ENCODE results near the gene PTPRN2. TPM values are rescaled to one million over a fixed set of nuclear protein-coding genes. Genes with fewer than 3 reads are reported as not detected.

PTPRN2 gene
- polyA plus RNA-seq, 2 donors = 0.37 to 0.40 TPM

DNA sequence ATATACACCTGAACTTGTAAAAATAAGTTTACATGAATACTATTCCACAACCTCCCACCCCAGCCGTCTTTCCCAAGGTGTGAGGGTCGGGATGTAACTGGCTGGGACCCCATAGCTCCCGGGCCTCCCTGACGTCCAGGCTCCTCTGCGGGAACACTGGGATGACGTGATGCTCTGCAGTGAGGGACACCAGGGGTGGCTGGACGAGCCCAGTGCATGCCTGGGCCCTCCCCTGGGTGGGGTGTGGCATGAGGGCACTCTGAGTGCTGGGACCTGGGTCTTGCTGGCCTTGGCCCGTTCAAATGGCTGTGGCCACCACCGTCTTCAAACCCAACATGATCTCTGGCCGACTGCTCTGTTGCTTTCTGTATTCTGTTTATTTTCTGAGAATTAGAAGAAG, 1068.4 kb downstream of the PTPRN2 start:
- H3K4me3 ChIP-seq (ENCODE audit: low read depth in 1 of 2, low read length in 2 of 2) = no peak overlapping the region
- H3K27me3 ChIP-seq (ENCODE audit: control insufficient read depth in 1 of 2, insufficient read depth in 2 of 2, low read length in 2 of 2) = peaks cover 0 to 2% of the 10 kb centered on the region in 2 donors
- no peaks in the 10 kb centered on the region for H3K36me3 ChIP-seq (ENCODE audit: control insufficient read depth in 2 of 2, insufficient read depth in 2 of 2, low read length in 1 of 2)
- 67% methylated on average over 10 of the region's 10 CpGs for WGBS, 2 donors
- no peaks in the 10 kb centered on the region for H3K4me1 ChIP-seq (ENCODE audit: control insufficient read depth in 2 of 2, insufficient read depth in 2 of 2, low read length in 1 of 2)
- H3K9me3 ChIP-seq (ENCODE audit: control insufficient read depth in 2 of 2, insufficient read depth in 1 of 2, low read depth in 1 of 2, low read length in 1 of 2) = no peaks in the 10 kb centered on the region
- H3K27ac ChIP-seq (ENCODE audit: low read depth in 2 of 2, low read length in 1 of 2) = no peak overlapping the region

DNA sequence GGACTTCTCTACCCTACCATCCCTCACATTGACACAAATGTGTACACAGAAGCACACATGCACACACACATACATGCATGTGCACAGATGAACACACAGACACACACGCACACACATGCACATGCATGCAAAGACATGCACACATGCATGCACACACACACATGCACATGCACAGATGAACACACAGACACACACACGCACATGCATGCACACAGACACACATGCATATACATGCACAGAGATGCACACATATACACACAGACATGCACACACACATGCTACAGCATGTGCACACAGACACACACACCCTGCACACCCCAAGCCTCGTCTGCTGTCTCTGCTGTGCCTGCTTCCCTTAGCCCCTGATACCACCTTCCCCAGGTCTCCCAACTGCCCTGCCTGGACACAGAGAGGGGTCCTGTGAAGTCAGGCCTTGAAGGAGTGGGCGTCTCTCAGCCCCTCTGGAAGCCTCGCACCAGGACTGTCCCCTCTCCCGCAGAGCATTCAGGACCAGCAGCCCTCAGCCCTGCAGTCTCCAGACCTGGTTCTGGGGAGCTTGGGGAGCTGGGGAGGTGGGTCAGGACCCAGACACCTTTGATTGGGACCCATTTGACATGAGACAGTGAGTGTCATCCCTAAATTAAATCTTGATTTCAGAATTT, 1069.0 kb downstream of the PTPRN2 start:
- WGBS, 2 donors = 82 to 84% methylated on average over 6 of the region's 6 CpGs
- H3K4me3 ChIP-seq (ENCODE audit: low read depth in 1 of 2, low read length in 2 of 2) = no peak overlapping the region
- H3K27me3 ChIP-seq (ENCODE audit: control insufficient read depth in 1 of 2, insufficient read depth in 2 of 2, low read length in 2 of 2) = peaks cover 0 to 2% of the 10 kb centered on the region in 2 donors
- H3K36me3 ChIP-seq (ENCODE audit: control insufficient read depth in 2 of 2, insufficient read depth in 2 of 2, low read length in 1 of 2) = no peaks in the 10 kb centered on the region
- no peak overlapping the region for H3K27ac ChIP-seq (ENCODE audit: low read depth in 2 of 2, low read length in 1 of 2)
- no peaks in the 10 kb centered on the region for H3K4me1 ChIP-seq (ENCODE audit: control insufficient read depth in 2 of 2, insufficient read depth in 2 of 2, low read length in 1 of 2)
- H3K9me3 ChIP-seq (ENCODE audit: control insufficient read depth in 2 of 2, insufficient read depth in 1 of 2, low read depth in 1 of 2, low read length in 1 of 2) = no peaks in the 10 kb centered on the region

DNA sequence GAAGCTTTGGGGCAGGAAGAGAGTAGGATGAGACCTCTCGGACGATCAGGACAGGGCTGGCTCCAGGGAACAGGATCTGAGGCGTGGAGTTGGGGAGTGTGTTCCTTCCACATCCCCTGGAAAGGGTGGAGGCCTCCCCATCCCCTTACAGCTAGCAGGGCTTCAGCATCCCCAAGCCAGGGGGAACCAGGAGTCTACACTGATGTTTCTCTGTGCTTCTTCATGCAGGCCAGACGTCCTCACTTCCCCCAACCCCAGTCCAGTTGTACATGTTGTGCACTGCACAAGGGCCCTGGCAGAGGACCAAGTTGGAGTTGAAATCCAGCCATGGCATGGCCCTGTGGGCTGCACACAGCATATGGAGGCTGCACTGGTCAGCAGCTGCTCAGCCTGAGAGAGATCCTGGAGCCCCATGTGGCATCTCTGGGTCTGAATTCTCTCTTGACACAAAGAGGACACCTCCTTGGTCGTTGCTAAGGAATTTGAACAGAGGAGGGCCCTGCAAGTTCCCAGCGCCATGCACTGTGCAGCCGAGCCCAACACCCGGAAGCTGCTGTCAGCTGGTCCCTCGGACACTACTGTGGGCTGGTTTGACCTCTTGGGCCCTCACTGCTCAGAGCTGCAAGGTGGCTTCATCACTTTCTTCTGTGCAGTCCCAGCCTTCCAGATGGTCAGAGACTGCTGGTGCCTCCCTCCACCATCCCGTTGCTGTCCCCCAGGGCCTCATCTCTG, 1069.7 kb downstream of the PTPRN2 start:
- no peaks in the 10 kb centered on the region for H3K36me3 ChIP-seq (ENCODE audit: control insufficient read depth in 2 of 2, insufficient read depth in 2 of 2, low read length in 1 of 2)
- H3K9me3 ChIP-seq (ENCODE audit: control insufficient read depth in 2 of 2, insufficient read depth in 1 of 2, low read depth in 1 of 2, low read length in 1 of 2) = peaks cover 2 to 3% of the 10 kb centered on the region in 2 donors
- no peak overlapping the region for H3K27ac ChIP-seq (ENCODE audit: low read depth in 2 of 2, low read length in 1 of 2)
- 68 to 70% methylated on average over 10 of the region's 10 CpGs for WGBS, 2 donors
- H3K4me3 ChIP-seq (ENCODE audit: low read depth in 1 of 2, low read length in 2 of 2) = no peak overlapping the region
- H3K4me1 ChIP-seq (ENCODE audit: control insufficient read depth in 2 of 2, insufficient read depth in 2 of 2, low read length in 1 of 2) = no peaks in the 10 kb centered on the region
- peaks cover 0 to 2% of the 10 kb centered on the region in 2 donors for H3K27me3 ChIP-seq (ENCODE audit: control insufficient read depth in 1 of 2, insufficient read depth in 2 of 2, low read length in 2 of 2)

DNA sequence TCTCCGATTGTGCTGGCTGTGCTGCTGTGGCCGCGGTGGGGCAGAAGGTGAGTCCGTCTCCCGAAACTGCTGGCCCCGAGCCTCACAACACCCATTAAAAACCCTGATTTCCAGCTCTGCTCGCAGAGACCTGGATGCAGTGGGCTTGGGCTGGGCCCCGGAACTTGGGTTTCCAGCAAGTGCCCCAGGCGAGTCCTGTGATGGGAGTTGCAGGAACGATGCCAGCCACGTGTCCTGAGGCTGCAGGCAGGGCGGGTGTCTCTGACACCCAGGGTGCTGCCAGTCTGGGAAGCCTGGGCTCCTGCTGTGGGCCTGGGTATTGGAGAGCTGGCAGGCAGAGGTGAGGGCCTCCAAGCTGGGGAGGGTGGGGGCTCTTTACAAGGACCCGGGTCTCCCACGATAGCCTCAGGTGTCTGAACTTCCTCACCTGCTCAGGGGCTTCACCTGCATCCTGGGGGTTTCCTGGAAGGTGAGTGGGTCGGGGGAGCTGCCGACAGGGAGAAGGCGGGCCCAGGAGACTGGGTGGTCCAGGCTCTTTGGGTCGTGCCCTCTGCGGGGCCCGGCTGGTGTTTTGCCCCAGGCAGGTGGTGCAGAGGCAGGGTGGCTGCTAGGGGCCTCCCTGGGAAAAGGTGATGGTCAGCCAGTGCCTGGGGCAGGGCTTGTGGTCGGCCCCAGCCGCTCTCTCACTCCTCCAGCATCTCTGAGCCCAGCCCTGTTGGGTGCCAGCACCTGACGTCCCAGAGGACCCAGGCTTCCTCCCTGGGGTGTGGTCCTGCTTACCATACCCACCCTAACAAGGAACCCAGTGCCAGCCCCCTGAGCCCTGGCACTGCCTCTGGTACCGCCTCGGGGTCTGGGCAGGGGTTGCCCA, 1070.5 kb downstream of the PTPRN2 start:
- H3K27ac ChIP-seq (ENCODE audit: low read depth in 2 of 2, low read length in 1 of 2) = no peak overlapping the region
- peaks cover 2 to 3% of the 10 kb centered on the region in 2 donors for H3K9me3 ChIP-seq (ENCODE audit: control insufficient read depth in 2 of 2, insufficient read depth in 1 of 2, low read depth in 1 of 2, low read length in 1 of 2)
- no peak overlapping the region for H3K4me3 ChIP-seq (ENCODE audit: low read depth in 1 of 2, low read length in 2 of 2)
- H3K36me3 ChIP-seq (ENCODE audit: control insufficient read depth in 2 of 2, insufficient read depth in 2 of 2, low read length in 1 of 2) = no peaks in the 10 kb centered on the region
- 76 to 81% methylated on average over 25 of the region's 25 CpGs for WGBS, 2 donors
- H3K4me1 ChIP-seq (ENCODE audit: control insufficient read depth in 2 of 2, insufficient read depth in 2 of 2, low read length in 1 of 2) = no peaks in the 10 kb centered on the region
- peaks cover 0 to 2% of the 10 kb centered on the region in 2 donors for H3K27me3 ChIP-seq (ENCODE audit: control insufficient read depth in 1 of 2, insufficient read depth in 2 of 2, low read length in 2 of 2)

DNA sequence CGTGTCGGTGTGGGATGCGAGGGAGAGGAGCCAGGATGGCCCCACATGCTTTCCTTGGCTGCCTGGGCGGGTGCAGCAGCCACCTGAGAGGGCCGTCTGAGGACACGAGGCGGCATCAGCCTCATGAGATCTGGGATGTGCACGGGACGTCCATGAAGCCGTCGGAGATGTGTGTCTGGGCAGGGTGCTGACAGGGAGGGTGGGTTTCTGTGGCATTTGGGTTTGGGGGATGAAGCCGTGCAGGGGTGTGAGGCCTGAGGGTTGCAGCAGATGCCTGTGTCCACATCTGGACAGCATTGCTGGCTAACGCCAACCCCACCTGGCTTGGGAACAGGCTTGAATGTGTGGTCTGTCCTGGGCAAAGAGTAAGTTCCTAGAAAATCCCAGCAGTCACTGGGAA, 1071.3 kb downstream of the PTPRN2 start:
- 85 to 91% methylated on average over 13 of the region's 13 CpGs for WGBS, 2 donors
- no peaks in the 10 kb centered on the region for H3K4me1 ChIP-seq (ENCODE audit: control insufficient read depth in 2 of 2, insufficient read depth in 2 of 2, low read length in 1 of 2)
- H3K27ac ChIP-seq (ENCODE audit: low read depth in 2 of 2, low read length in 1 of 2) = no peak overlapping the region
- no peak overlapping the region for H3K4me3 ChIP-seq (ENCODE audit: low read depth in 1 of 2, low read length in 2 of 2)
- H3K27me3 ChIP-seq (ENCODE audit: control insufficient read depth in 1 of 2, insufficient read depth in 2 of 2, low read length in 2 of 2) = peaks cover 0 to 2% of the 10 kb centered on the region in 2 donors
- H3K9me3 ChIP-seq (ENCODE audit: control insufficient read depth in 2 of 2, insufficient read depth in 1 of 2, low read depth in 1 of 2, low read length in 1 of 2) = peaks cover 2 to 3% of the 10 kb centered on the region in 2 donors
- no peaks in the 10 kb centered on the region for H3K36me3 ChIP-seq (ENCODE audit: control insufficient read depth in 2 of 2, insufficient read depth in 2 of 2, low read length in 1 of 2)

DNA sequence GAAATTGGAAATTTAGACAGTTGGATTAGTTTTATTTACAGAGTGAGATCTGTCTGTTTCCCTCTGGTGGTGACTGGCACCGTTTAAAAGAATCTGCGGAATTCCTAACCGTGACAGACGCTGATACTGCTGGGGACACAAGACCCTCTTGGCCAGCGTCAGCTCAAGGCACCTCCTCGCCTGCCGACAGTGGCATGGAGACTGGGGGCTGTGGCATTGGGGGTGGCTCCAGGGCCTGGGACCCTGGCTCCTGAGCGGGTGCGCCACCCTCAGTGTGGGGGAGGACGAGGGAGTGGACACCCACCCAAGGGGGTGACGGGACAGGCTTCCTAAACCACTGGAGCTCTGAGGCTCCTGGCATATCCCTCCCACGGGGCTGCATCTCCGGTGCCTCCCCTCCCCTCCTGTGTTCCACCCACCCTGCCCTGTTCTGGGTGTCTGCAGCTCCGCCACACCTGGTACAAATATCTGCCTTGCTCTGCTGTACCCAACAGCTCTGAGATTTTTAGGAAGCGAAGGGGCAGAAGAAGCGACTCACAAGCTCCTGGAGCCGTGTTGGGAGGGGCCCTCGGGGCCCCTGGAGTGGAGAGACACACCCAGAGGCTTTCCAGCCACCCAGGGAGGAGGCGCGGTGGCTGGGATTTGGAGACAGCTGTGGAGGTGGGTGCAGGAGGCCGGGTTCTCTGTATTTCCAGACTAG, 1072.1 kb downstream of the PTPRN2 start:
- Histone ChIP-seq H3K36me3 (ENCODE audit: control insufficient read depth in 2 of 2, insufficient read depth in 2 of 2, low read length in 1 of 2) (no peaks in the 10 kb centered on the region), H3K27ac (ENCODE audit: low read depth in 2 of 2, low read length in 1 of 2) (no peak overlapping the region), H3K9me3 (ENCODE audit: control insufficient read depth in 2 of 2, insufficient read depth in 1 of 2, low read depth in 1 of 2, low read length in 1 of 2) (peaks cover 2 to 3% of the 10 kb centered on the region in 2 donors), H3K27me3 (ENCODE audit: control insufficient read depth in 1 of 2, insufficient read depth in 2 of 2, low read length in 2 of 2) (peaks cover 0 to 2% of the 10 kb centered on the region in 2 donors), H3K4me1 (ENCODE audit: control insufficient read depth in 2 of 2, insufficient read depth in 2 of 2, low read length in 1 of 2) (no peaks in the 10 kb centered on the region), H3K4me3 (ENCODE audit: low read depth in 1 of 2, low read length in 2 of 2) (no peak overlapping the region)
- 49 to 54% methylated on average over 21 of the region's 21 CpGs for WGBS, 2 donors

DNA sequence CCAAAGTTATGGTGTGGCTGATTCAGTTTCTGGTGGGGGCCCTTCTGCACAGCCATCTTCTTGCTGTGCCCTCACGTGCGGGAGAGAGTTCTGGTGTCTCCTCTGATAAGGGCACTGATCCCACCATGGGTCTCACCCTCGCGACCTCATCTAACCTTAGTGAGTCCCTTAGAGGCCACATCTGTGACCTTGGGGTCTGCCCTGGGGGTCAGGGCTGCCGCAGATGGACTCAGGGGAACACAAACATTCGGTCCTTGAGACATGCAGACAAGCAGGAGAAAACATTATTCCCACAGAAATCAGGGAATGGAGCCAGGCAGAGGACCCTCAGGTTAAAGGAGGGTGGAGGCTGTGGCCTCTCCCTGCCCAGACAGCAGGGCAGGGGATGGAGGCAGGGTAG, 1072.9 kb downstream of the PTPRN2 start:
- no peak overlapping the region for H3K27ac ChIP-seq (ENCODE audit: low read depth in 2 of 2, low read length in 1 of 2)
- H3K27me3 ChIP-seq (ENCODE audit: control insufficient read depth in 1 of 2, insufficient read depth in 2 of 2, low read length in 2 of 2) = peaks cover 0 to 2% of the 10 kb centered on the region in 2 donors
- WGBS, 2 donors = 72 to 77% methylated on average over 6 of the region's 6 CpGs
- H3K4me3 ChIP-seq (ENCODE audit: low read depth in 1 of 2, low read length in 2 of 2) = no peak overlapping the region
- H3K36me3 ChIP-seq (ENCODE audit: control insufficient read depth in 2 of 2, insufficient read depth in 2 of 2, low read length in 1 of 2) = no peaks in the 10 kb centered on the region
- H3K4me1 ChIP-seq (ENCODE audit: control insufficient read depth in 2 of 2, insufficient read depth in 2 of 2, low read length in 1 of 2) = no peaks in the 10 kb centered on the region
- peaks cover 2 to 3% of the 10 kb centered on the region in 2 donors for H3K9me3 ChIP-seq (ENCODE audit: control insufficient read depth in 2 of 2, insufficient read depth in 1 of 2, low read depth in 1 of 2, low read length in 1 of 2)

DNA sequence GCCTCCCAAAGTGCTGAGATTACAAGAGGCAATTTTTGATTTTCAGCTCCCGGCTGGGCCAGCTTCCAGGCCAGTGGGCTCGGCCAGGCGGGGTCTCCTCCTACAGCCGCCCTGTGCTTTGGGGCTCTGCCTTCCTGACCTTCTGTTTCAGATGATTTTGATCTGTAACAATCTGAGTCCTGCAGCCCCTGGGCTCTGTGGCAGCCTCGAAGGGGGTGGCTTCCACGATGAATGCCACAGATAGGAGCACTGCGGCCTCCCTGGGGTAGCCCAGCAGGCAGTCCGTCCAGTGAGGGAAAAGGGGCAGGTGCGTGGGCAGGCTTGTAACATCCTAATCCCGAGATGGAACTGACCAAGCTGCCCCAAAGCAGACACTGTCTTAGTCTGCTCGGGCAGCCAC, 1073.3 kb downstream of the PTPRN2 start:
- no peaks in the 10 kb centered on the region for H3K4me1 ChIP-seq (ENCODE audit: control insufficient read depth in 2 of 2, insufficient read depth in 2 of 2, low read length in 1 of 2)
- peaks cover 0 to 2% of the 10 kb centered on the region in 2 donors for H3K27me3 ChIP-seq (ENCODE audit: control insufficient read depth in 1 of 2, insufficient read depth in 2 of 2, low read length in 2 of 2)
- H3K36me3 ChIP-seq (ENCODE audit: control insufficient read depth in 2 of 2, insufficient read depth in 2 of 2, low read length in 1 of 2) = no peaks in the 10 kb centered on the region
- H3K4me3 ChIP-seq (ENCODE audit: low read depth in 1 of 2, low read length in 2 of 2) = no peak overlapping the region
- 74 to 80% methylated on average over 11 of the region's 11 CpGs for WGBS, 2 donors
- H3K27ac ChIP-seq (ENCODE audit: low read depth in 2 of 2, low read length in 1 of 2) = no peak overlapping the region
- peaks cover 2 to 3% of the 10 kb centered on the region in 2 donors for H3K9me3 ChIP-seq (ENCODE audit: control insufficient read depth in 2 of 2, insufficient read depth in 1 of 2, low read depth in 1 of 2, low read length in 1 of 2)

DNA sequence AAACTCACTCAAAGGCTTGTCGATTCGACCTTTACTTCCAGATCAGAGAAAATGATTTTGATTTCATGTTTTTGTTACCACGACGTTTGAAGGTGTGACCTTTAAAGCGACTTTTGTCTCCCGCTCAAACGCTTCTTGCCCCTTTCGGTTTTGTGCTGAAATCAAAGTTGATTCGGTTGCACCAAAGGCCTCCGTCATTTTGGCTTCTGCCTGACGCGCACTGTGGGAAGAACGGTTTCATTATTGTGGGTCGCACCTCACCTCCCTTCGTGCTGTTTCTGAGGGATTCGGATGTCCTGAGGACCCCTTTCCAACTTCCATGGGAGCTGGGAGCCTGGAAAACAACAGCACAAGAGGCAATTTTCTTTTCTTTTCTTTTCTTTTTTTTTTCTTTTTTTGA, 1073.9 kb downstream of the PTPRN2 start:
- Histone ChIP-seq H3K4me3 (ENCODE audit: low read depth in 1 of 2, low read length in 2 of 2) (no peak overlapping the region), H3K9me3 (ENCODE audit: control insufficient read depth in 2 of 2, insufficient read depth in 1 of 2, low read depth in 1 of 2, low read length in 1 of 2) (peaks cover 2 to 3% of the 10 kb centered on the region in 2 donors), H3K4me1 (ENCODE audit: control insufficient read depth in 2 of 2, insufficient read depth in 2 of 2, low read length in 1 of 2) (no peaks in the 10 kb centered on the region), H3K27me3 (ENCODE audit: control insufficient read depth in 1 of 2, insufficient read depth in 2 of 2, low read length in 2 of 2) (peaks cover 0 to 2% of the 10 kb centered on the region in 2 donors), H3K36me3 (ENCODE audit: control insufficient read depth in 2 of 2, insufficient read depth in 2 of 2, low read length in 1 of 2) (no peaks in the 10 kb centered on the region), H3K27ac (ENCODE audit: low read depth in 2 of 2, low read length in 1 of 2) (no peak overlapping the region)
- WGBS, 2 donors = 84 to 85% methylated on average over 16 of the region's 16 CpGs
